SU-DHL-6 (cell line): Measurements from ENCODE around the gene SULT1A3.

ENCODE experiments used
- CTCF ChIP-seq: fragments of 200-600 bp; sonication (generic); IDR thresholded peaks from one replicate; pipeline ENCODE4 v1.5.1; 2017; ENCODE audit warnings: antibody characterized with exemption, mild to moderate bottlenecking, low read length, moderate library complexity; ENCODE audit not compliant: insufficient read depth, poor library complexity, severe bottlenecking
- EZH2phosphoT487 ChIP-seq: fragments of 200-600 bp; sonication (generic), shearing (Covaris generic); conservative IDR thresholded peaks from 2 replicates; pipeline ENCODE4 v1.6.1; 2018; ENCODE audit warnings: mild to moderate bottlenecking, antibody characterized with exemption, low read length, moderate library complexity, mixed read lengths

GRCh38 chr16:30186444-30186781, 12.6 kb upstream of the SULT1A3 start:
- TF ChIP-seq CTCF: no peak
- no peak for TF ChIP-seq EZH2phosphoT487
